ENCODE data around the gene INPP5A.

GRCh38 chr10:132654708-132655661, 117.4 kb downstream of the INPP5A start:
- TF ChIP-seq ZXDC (CRISPR knock-in tag; IDR thresholded peaks at IDR 0.05) (no peak), CBFB (CRISPR knock-in tag; IDR thresholded peaks at IDR 0.05) (no peak), ZNF792 (CRISPR knock-in tag; IDR thresholded peaks at IDR 0.05) (no peak)

Measured in HepG2 (cell line).